IMR-90 (cell line): ENCODE data around the gene DPYSL5. TPM values are rescaled to one million over a fixed set of nuclear protein-coding genes. Genes with fewer than 3 reads are reported as not detected.

Experiments used
- ATAC-seq: fragments of 200-7000 bp; cut with Tn5 transposase; 2 replicates; pipeline ENCODE4 v1.9.1; 2020; ENCODE audit warnings: low read depth, mild to moderate bottlenecking, moderate library complexity
- BruUV-seq: library from RNA; stranded (reverse); fragments of 400-500 nt; replicated peaks from 2 replicates; lab custom pipeline; 2021; lab: Mats Ljungman, UMichigan
- CTCF ChIA-PET: fragments of 300-600 bp; formaldehyde crosslinking; extraction: SDS; loops from one replicate; lab custom pipeline; 2021; ENCODE audit warnings: antibody characterized with exemption; lab: Yijun Ruan, JAX
- POLR2A ChIA-PET: fragments of 300-600 bp; sonication (Branson Sonifier 250); formaldehyde crosslinking; loops from one replicate; lab custom pipeline; 2022; ENCODE audit warnings: antibody characterized with exemption; ENCODE audit not compliant: unreplicated experiment; lab: Charles Lee
- DNase-seq: peaks from one replicate; pipeline ENCODE4 v3.0.0; 2013
- H2AFZ ChIP-seq: replicated peaks from 2 replicates; pipeline ENCODE3; 2013; ENCODE audit warnings: low read length, mild to moderate bottlenecking; ENCODE audit not compliant: poor library complexity
- H2AK5ac ChIP-seq: 2 replicates; pipeline ENCODE4 v1.6.1; 2013; ENCODE audit warnings: low read depth, low read length, inconsistent platforms
- H2AK9ac ChIP-seq: replicated peaks from 2 replicates; pipeline ENCODE3; 2013; ENCODE audit warnings: mild to moderate bottlenecking, low read depth, low read length, moderate library complexity; ENCODE audit not compliant: poor library complexity
- H2BK120ac ChIP-seq: 2 replicates; pipeline ENCODE4 v1.6.1; 2013; ENCODE audit warnings: low read depth, low read length, inconsistent platforms
- H2BK15ac ChIP-seq: 3 replicates; pipeline ENCODE4 v1.6.1; 2013; ENCODE audit warnings: low read depth, low read length, inconsistent platforms
- H2BK20ac ChIP-seq: 2 replicates; pipeline ENCODE4 v1.6.1; 2013; ENCODE audit warnings: low read depth, mild to moderate bottlenecking, inconsistent platforms, low read length, moderate library complexity
- H2BK5ac ChIP-seq: 2 replicates; pipeline ENCODE4 v1.6.1; 2013; ENCODE audit warnings: mild to moderate bottlenecking, low read depth, low read length, inconsistent platforms; ENCODE audit not compliant: poor library complexity, severe bottlenecking
- H3K14ac ChIP-seq: replicated peaks from 2 replicates; pipeline ENCODE4 v1.6.1; 2013; ENCODE audit warnings: low read depth, low read length, inconsistent platforms
- H3K18ac ChIP-seq: 2 replicates; pipeline ENCODE4 v1.6.1; 2013; ENCODE audit warnings: low read depth, low read length, control low read depth
- H3K23ac ChIP-seq: 2 replicates; pipeline ENCODE4 v1.6.1; 2013; ENCODE audit warnings: low read depth, low read length, inconsistent platforms
- H3K27ac ChIP-seq: 2 replicates; pipeline ENCODE4 v1.5.1; 2013; ENCODE audit warnings: mild to moderate bottlenecking, control low read depth, low read length; ENCODE audit not compliant: insufficient read depth
- H3K27me3 ChIP-seq: 2 replicates; pipeline ENCODE4 v1.6.1; 2013; ENCODE audit warnings: low read length; ENCODE audit not compliant: control insufficient read depth, insufficient read depth
- H3K36me3 ChIP-seq: 2 replicates; pipeline ENCODE4 v1.6.1; 2013; ENCODE audit warnings: low read length, mixed read lengths; ENCODE audit not compliant: control insufficient read depth, insufficient read depth
- H3K4ac ChIP-seq: 2 replicates; pipeline ENCODE4 v1.6.1; 2013; ENCODE audit warnings: low read depth, low read length, inconsistent platforms
- H3K4me1 ChIP-seq: 2 replicates; pipeline ENCODE4 v1.6.1; 2013; ENCODE audit warnings: low read length, mixed read lengths; ENCODE audit not compliant: control insufficient read depth, insufficient read depth
- H3K4me2 ChIP-seq: 2 replicates; pipeline ENCODE4 v1.6.1; 2013; ENCODE audit warnings: low read depth, mild to moderate bottlenecking, control low read depth, low read length, moderate library complexity
- H3K4me3 ChIP-seq: 2 replicates; pipeline ENCODE4 v1.5.1; 2013; ENCODE audit warnings: low read depth, mild to moderate bottlenecking, control low read depth, low read length, moderate library complexity; ENCODE audit not compliant: insufficient read depth
- H3K56ac ChIP-seq: 2 replicates; pipeline ENCODE4 v1.6.1; 2013; ENCODE audit warnings: low read length, inconsistent platforms; ENCODE audit not compliant: insufficient read depth; ENCODE audit errors: extremely low read depth
- H3K79me1 ChIP-seq, 2 experiments: 2 replicates each; pipeline ENCODE4 v1.6.1; 2013; ENCODE audit warnings: low read length in 2 of 2, inconsistent platforms in 1 of 2, low read depth in 1 of 2
- H3K9ac ChIP-seq: 2 replicates; pipeline ENCODE4 v1.6.1; 2013; ENCODE audit warnings: low read depth, low read length, control low read depth
- H3K9me1 ChIP-seq: 2 replicates; pipeline ENCODE4 v1.6.1; 2013; ENCODE audit warnings: low read length, inconsistent platforms; ENCODE audit not compliant: insufficient read depth
- H3K9me3 ChIP-seq: 2 replicates; pipeline ENCODE4 v1.6.1; 2013; ENCODE audit warnings: low read length; ENCODE audit not compliant: control insufficient read depth, insufficient read depth
- H4K20me1 ChIP-seq: 2 replicates; pipeline ENCODE4 v1.6.1; 2013; ENCODE audit warnings: low read length, inconsistent platforms; ENCODE audit not compliant: insufficient read depth
- H4K5ac ChIP-seq: 2 replicates; pipeline ENCODE4 v1.6.1; 2013; ENCODE audit warnings: mild to moderate bottlenecking, low read depth, low read length, control low read depth
- H4K8ac ChIP-seq, 2 experiments: 2 replicates each; pipeline ENCODE4 v1.6.1; 2013; ENCODE audit warnings: low read depth in 2 of 2, low read length in 2 of 2, control low read depth in 1 of 2, inconsistent platforms in 1 of 2
- H4K91ac ChIP-seq: 2 replicates; pipeline ENCODE4 v1.6.1; 2013; ENCODE audit warnings: low read depth, low read length, inconsistent platforms; ENCODE audit not compliant: insufficient read depth
- CTCF ChIP-seq: conservative IDR thresholded peaks from 2 replicates; pipeline ENCODE4 v1.5.1; 2012; ENCODE audit warnings: mild to moderate bottlenecking, low read depth, low read length, improper control_type of control experiment
- FOS ChIP-seq: fragments of 150-350 bp; IDR thresholded peaks from 2 replicates; pipeline ENCODE4 v1.6.1; 2016; ENCODE audit warnings: low read depth, low read length
- RCOR1 ChIP-seq: IDR thresholded peaks from 2 replicates; pipeline ENCODE4 v1.6.1; 2012; ENCODE audit warnings: mild to moderate bottlenecking, low read length, improper control_type of control experiment; ENCODE audit not compliant: insufficient replicate concordance
- RFX5 ChIP-seq: IDR thresholded peaks from 2 replicates; pipeline ENCODE4 v1.8.0; 2012; ENCODE audit warnings: low read depth, mild to moderate bottlenecking, low read length, moderate library complexity
- USF2 ChIP-seq: fragments of 150-350 bp; IDR thresholded peaks from 2 replicates; pipeline ENCODE4 v1.6.1; 2017; ENCODE audit warnings: mild to moderate bottlenecking, antibody characterized with exemption, low read length, low read depth
- WGBS, 2 experiments: methylation state at CpG; one replicate each; pipeline versions ENCODE4 v1.1.5 to v1.1.7; 2013; ENCODE audit warnings: missing lambda C conversion rate in 2 of 2; ENCODE audit not compliant: insufficient read length in 1 of 2; ENCODE audit errors: extremely low coverage in 2 of 2; 5-methylcytosine and 5-hydroxymethylcytosine counted together
- dilution Hi-C: fragments of 300-500 bp; cut with HindIII; formaldehyde crosslinking; loops from one replicate; pipeline ENCODE4 v1.14.3; 2018; ENCODE audit warnings: low sequenced_read_pairs; ENCODE audit not compliant: unreplicated experiment
- in situ Hi-C: fragments of 300-500 bp; cut with MboI; formaldehyde crosslinking; loops from 3 replicates; pipeline ENCODE4 v1.14.3; 2019; ENCODE audit warnings: low sequenced_read_pairs, inconsistent platforms, mixed read lengths
- intact Hi-C: fragments of 100-400 bp; cut with micrococcal nuclease; formaldehyde crosslinking; loops from 2 replicates; pipeline ENCODE4 v1.10.0; 2022
- polyA plus RNA-seq, 3 experiments: library from polyadenylated mRNA; depleted of rRNA; stranded (reverse); fragments of >200 nt; gene quantifications; 2 replicates each; pipeline ENCODE4 v1.2.3, GENCODE V29; 2012; ENCODE audit warnings: low replicate concordance in 1 of 3
- total RNA-seq: library from RNA; depleted of rRNA; stranded (reverse); fragments of >200 nt; gene quantifications from 2 replicates; pipeline ENCODE4 v1.2.3, GENCODE V29; 2012

The DPYSL5 gene
- total and polyA plus RNA-seq, 2 of the 4 experiments (the other 2 are of a cell fraction) = not detected

GRCh38 chr2:26885651-26886329 lies 37.9 kb downstream of the DPYSL5 start:
- no peak overlapping the region for H2AFZ ChIP-seq
- H3K4ac ChIP-seq = no peak overlapping the region
- no peak overlapping the region for H3K23ac ChIP-seq
- ATAC-seq (no peak), DNase-seq (no peak)
- CTCF ChIA-PET = no interaction called here
- H3K79me1 ChIP-seq = no peaks in the 10 kb centered on the region
- H3K4me2 ChIP-seq = no peak overlapping the region
- TF ChIP-seq USF2 = no peak
- TF ChIP-seq CTCF = no peak
- TF ChIP-seq FOS = no peak
- TF ChIP-seq RFX5 = no peak
- TF ChIP-seq RCOR1 = no peak
- no peaks in the 10 kb centered on the region for H3K36me3 ChIP-seq
- intact Hi-C loops (no loop called here), in situ Hi-C loops (no loop called here), dilution Hi-C loops (no loop called here)
- no peak overlapping the region for H4K5ac ChIP-seq
- H3K27ac ChIP-seq = no peak overlapping the region
- no peak overlapping the region for H2BK120ac ChIP-seq
- H3K9ac ChIP-seq = no peak overlapping the region
- H3K56ac ChIP-seq = no peak overlapping the region
- no peak overlapping the region for H2BK20ac ChIP-seq
- H4K20me1 ChIP-seq = no peaks in the 10 kb centered on the region; the same call in none of the 2 replicates
- H2BK5ac ChIP-seq = no peak overlapping the region
- H3K4me3 ChIP-seq = no peak overlapping the region
- no TSS peak for BruUV-seq
- no peaks in the 10 kb centered on the region for H3K4me1 ChIP-seq
- no peak overlapping the region for H3K14ac ChIP-seq
- H4K8ac ChIP-seq = no peak overlapping the region
- POLR2A ChIA-PET = no interaction called here
- no peak overlapping the region for H2AK9ac ChIP-seq
- no peaks in the 10 kb centered on the region for H3K9me3 ChIP-seq
- H2AK5ac ChIP-seq = no peak overlapping the region
- H2BK15ac ChIP-seq = no peak overlapping the region
- H4K91ac ChIP-seq = no peak overlapping the region
- no peak overlapping the region for H3K18ac ChIP-seq
- WGBS, 2 experiments = 76% methylated on average over 2 of the region's 5 CpGs; no CpG with 5 or more reads in 1 of the 2 experiments
- peaks cover 67% of the 10 kb centered on the region for H3K27me3 ChIP-seq
- no peaks in the 10 kb centered on the region; the same call in 1 of the 2 replicates for H3K9me1 ChIP-seq
